ENCODE results near the gene RNF212B.

- TF ChIP-seq CTCF (IDR thresholded peaks at IDR 0.05; ENCODE audit: insufficient read depth, low read length) (no peak), POLR2AphosphoS5 (IDR thresholded peaks at IDR 0.05; ENCODE audit: low read depth) (no peak), REST (IDR thresholded peaks at IDR 0.05; ENCODE audit: insufficient replicate concordance, low read depth) (no peak), GABPA (IDR thresholded peaks at IDR 0.05; ENCODE audit: low read depth) (no peak), SPI1 (IDR thresholded peaks at IDR 0.05; ENCODE audit: borderline replicate concordance, low read depth) (no peak)
These were observed 82.2 kb downstream of the RNF212B start for GRCh38 chr14:23319746-23320583.
